Activated T-cell treated with anti-CD3 and anti-CD28 coated beads, Interleukin-2, amount 50 U/mL, for 4 hours (primary cell): ENCODE results near the gene TIMM10. TPM values are rescaled to one million over a fixed set of nuclear protein-coding genes. Genes with fewer than 3 reads are reported as not detected.

Experiments
- total RNA-seq, 3 donors: library from RNA; stranded (reverse); gene quantifications; one replicate each; pipeline ENCODE4 v1.2.1, GENCODE V29; 2021

TIMM10 gene
- total RNA-seq, 3 donors from 2014 or later, result 152 to 189 (median 154) TPM

Other genes with a start within 250 kb of the TIMM10 start
- gene TNKS1BP1, start 205.8 kb downstream of the TIMM10 start, total RNA-seq, result 10 to 100 TPM; 27.2 to 34.3 (median 30.7) TPM
- 100 to 1,000 TPM; 287 to 317 (median 302) TPM for gene SSRP1, start 194.9 kb downstream of the TIMM10 start, total RNA-seq
- not detected for gene P2RX3, start 192.4 kb downstream of the TIMM10 start, total RNA-seq
- not detected for gene PRG3, start 149.6 kb downstream of the TIMM10 start, total RNA-seq
- 1 to 10 TPM; 1.8 to 2.7 (median 2.5) TPM for gene PRG2, start 140.1 kb downstream of the TIMM10 start, total RNA-seq
- 100 to 1,000 TPM; 508 to 551 (median 529) TPM for gene SLC43A3, start 103.6 kb downstream of the TIMM10 start, total RNA-seq
- gene RTN4RL2, start 70.2 kb downstream of the TIMM10 start, total RNA-seq, result under 1 TPM; 0.16 to 0.33 (median 0.27) TPM
- 10 to 100 TPM; 15.5 to 20.3 (median 18.3) TPM for gene SLC43A1, start 15.1 kb downstream of the TIMM10 start, total RNA-seq
- gene SMTNL1, start 6.8 kb upstream of the TIMM10 start, total RNA-seq, result not detected
- 100 to 1,000 TPM; 117 to 136 (median 122) TPM for gene UBE2L6, start 36.9 kb upstream of the TIMM10 start, total RNA-seq
- 1 to 10 TPM in 2 of 3 donors, under 1 TPM in 1; 0.55 to 2.1 (median 1.7) TPM for gene SERPING1, start 66.9 kb upstream of the TIMM10 start, total RNA-seq
- under 1 TPM in 1 of 3 donors, not detected in 2; 0.05 TPM for gene YPEL4, start 119.2 kb upstream of the TIMM10 start, total RNA-seq
- gene CLP1, start 127.0 kb upstream of the TIMM10 start, total RNA-seq, result 10 to 100 TPM; 21.6 to 24.6 (median 22.0) TPM
- gene ZDHHC5, start 137.4 kb upstream of the TIMM10 start, total RNA-seq, result 10 to 100 TPM; 65.0 to 78.1 (median 73.8) TPM
- 10 to 100 TPM; 23.2 to 26.3 (median 24.4) TPM for gene MED19, start 181.5 kb upstream of the TIMM10 start, total RNA-seq
- gene TMX2, start 181.8 kb upstream of the TIMM10 start, total RNA-seq, result 100 to 1,000 TPM; 126 to 137 (median 137) TPM
- gene SELENOH, start 210.7 kb upstream of the TIMM10 start, total RNA-seq, result 100 to 1,000 TPM; 231 to 290 (median 260) TPM
- not detected for gene BTBD18, start 221.1 kb upstream of the TIMM10 start, total RNA-seq
- gene CTNND1, start 231.0 kb upstream of the TIMM10 start, total RNA-seq, result 1 to 10 TPM; 4.9 to 6.3 (median 5.4) TPM